K562 (cell line): ENCODE data around the gene SLC9A1. TPM values are rescaled to one million over a fixed set of nuclear protein-coding genes. Genes with fewer than 3 reads are reported as not detected.

ENCODE experiments used
- ATAC-seq: fragments of 200-7000 bp; cut with Tn5 transposase; 3 replicates; pipeline ENCODE4 v1.9.1; 2020; ENCODE audit warnings: moderate library complexity
- BruUV-seq: library from RNA; stranded (reverse); fragments of 400-500 nt; replicated peaks from 2 replicates; lab custom pipeline; 2021; lab: Mats Ljungman, UMichigan
- CTCF ChIA-PET: fragments of 300-600 bp; formaldehyde crosslinking; extraction: SDS; loops from one replicate; lab custom pipeline; 2021; ENCODE audit warnings: low intra/inter-chr PET ratio; lab: Yijun Ruan, JAX
- POLR2A ChIA-PET: fragments of 300-600, 350-650 bp; sonication (Branson Sonifier 250); formaldehyde crosslinking; extraction: SDS; loops from one replicate; lab custom pipeline; 2021; ENCODE audit warnings: antibody characterized with exemption, inconsistent platforms; lab: Yijun Ruan, JAX
- DNase-seq, 4 experiments: peaks; one replicate each; pipeline versions ENCODE4 v3.0.0 to v3.0.0-alpha.2; 2011 to 2018; ENCODE audit warnings: low spot score in 3 of 4, mixed read lengths in 3 of 4; ENCODE audit errors: extremely low read depth in 1 of 4
- FAIRE-seq: peaks from 2 replicates; lab custom pipeline; 2011; peaks lifted over from hg19 to GRCh38; lab: Jason Lieb, UNC
- H2AFZ ChIP-seq: 2 replicates; pipeline ENCODE4 v1.6.0; 2011; ENCODE audit warnings: low read depth, low read length, control low read depth, inconsistent platforms
- H3K27ac ChIP-seq: fragments of 200-600 bp; 3 replicates; pipeline ENCODE4 v1.8.0; 2011; ENCODE audit warnings: low read depth, mild to moderate bottlenecking, control low read depth, inconsistent platforms, low read length, moderate library complexity, mixed read lengths; ENCODE audit errors: extremely low read depth
- H3K27me3 ChIP-seq, 2 experiments: fragments of 300-600 bp in 1 of 2; 2 replicates in 1 of 2; 3 replicates in 1 of 2; pipeline versions ENCODE4 v1.6.0 to v1.8.0; 2011; ENCODE audit warnings: inconsistent platforms in 2 of 2, low read length in 2 of 2, mild to moderate bottlenecking in 1 of 2, mixed read lengths in 1 of 2, moderate library complexity in 1 of 2; ENCODE audit not compliant: control insufficient read depth in 2 of 2, insufficient read depth in 2 of 2
- H3K36me3 ChIP-seq: fragments of 300-600 bp; 3 replicates; pipeline ENCODE4 v1.8.0; 2011; ENCODE audit warnings: mild to moderate bottlenecking, low read length, inconsistent platforms; ENCODE audit not compliant: control insufficient read depth, insufficient read depth
- H3K4me1 ChIP-seq, 2 experiments: fragments of 200-600 bp in 1 of 2; replicated peaks in 1 of 2; 2 replicates in 1 of 2; 3 replicates in 1 of 2; pipeline versions ENCODE4 v1.5.1 to v1.8.0; 2011; ENCODE audit warnings: inconsistent platforms in 2 of 2, low read length in 2 of 2, mild to moderate bottlenecking in 1 of 2, mixed read lengths in 1 of 2, moderate library complexity in 1 of 2; ENCODE audit not compliant: control insufficient read depth in 2 of 2, insufficient read depth in 2 of 2
- H3K4me2 ChIP-seq: 2 replicates; pipeline ENCODE4 v1.6.1; 2011; ENCODE audit warnings: low read length, control low read depth, inconsistent platforms, mixed read lengths; ENCODE audit not compliant: insufficient read depth
- H3K4me3 ChIP-seq: fragments of 200-600 bp; sonication (generic), shearing (Covaris generic); 2 replicates; pipeline ENCODE4 v1.5.1; 2016; ENCODE audit warnings: control low read depth, inconsistent platforms
- H3K79me2 ChIP-seq: fragments of 200-600 bp; 3 replicates; pipeline ENCODE4 v1.8.0; 2011; ENCODE audit warnings: low read length, inconsistent platforms; ENCODE audit not compliant: control insufficient read depth, insufficient read depth
- H3K9ac ChIP-seq, 2 experiments: 2 replicates each; pipeline versions ENCODE4 v1.6.0 to v1.6.1; 2011; ENCODE audit warnings: low read depth in 2 of 2, low read length in 2 of 2, control low read depth in 1 of 2, inconsistent platforms in 1 of 2, mild to moderate bottlenecking in 1 of 2, mixed read lengths in 1 of 2; ENCODE audit not compliant: insufficient read depth in 1 of 2
- H3K9me1 ChIP-seq: one replicate; pipeline ENCODE4 v1.6.0; 2011; ENCODE audit warnings: inconsistent platforms, mild to moderate bottlenecking, low read length, moderate library complexity; ENCODE audit not compliant: control insufficient read depth, insufficient read depth
- H3K9me3 ChIP-seq: replicated peaks from 2 replicates; pipeline ENCODE4 v1.5.1; 2011; ENCODE audit warnings: low read depth, low read length, inconsistent platforms; ENCODE audit not compliant: control insufficient read depth, insufficient read depth
- H4K20me1 ChIP-seq: replicated peaks from 2 replicates; pipeline ENCODE4 v1.6.1; 2011; ENCODE audit warnings: low read length, inconsistent platforms, mixed read lengths; ENCODE audit not compliant: control insufficient read depth, insufficient read depth
- BCOR ChIP-seq: fragments of 450-650 bp; IDR thresholded peaks from 2 replicates; pipeline ENCODE4 v1.6.1; 2016
- CTCFL ChIP-seq: IDR thresholded peaks from 2 replicates; pipeline ENCODE4 v1.6.1; 2011; ENCODE audit warnings: borderline replicate concordance, low read depth, mild to moderate bottlenecking, moderate library complexity, low read length; ENCODE audit not compliant: insufficient read depth, poor library complexity, severe bottlenecking
- FOXO4 ChIP-seq: fragments of 450-650 bp; formaldehyde crosslinking; IDR thresholded peaks from 2 replicates; pipeline ENCODE4 v1.4.0; 2020; ENCODE audit warnings: mild to moderate bottlenecking, moderate library complexity
- GTF2A2 ChIP-seq: IDR thresholded peaks from 2 replicates; pipeline ENCODE4 v1.6.1; 2016; ENCODE audit warnings: mild to moderate bottlenecking, missing genetic modification characterization, missing compliant biosample characterization
- HSF4 ChIP-seq: fragments of 250-450 bp; sonication (Bioruptor Pico); IDR thresholded peaks from 2 replicates; pipeline ENCODE4 v2.1.2; 2022; ENCODE audit warnings: mild to moderate bottlenecking, moderate library complexity, borderline replicate concordance
- KDM1A ChIP-seq, 2 experiments: fragments of 450-650 bp; IDR thresholded peaks; 2 replicates each; pipeline ENCODE4 v1.6.1; 2016; ENCODE audit warnings: mild to moderate bottlenecking in 2 of 2
- PHF20 ChIP-seq: fragments of 450-650 bp; IDR thresholded peaks from 2 replicates; pipeline ENCODE4 v1.6.1; 2018; ENCODE audit not compliant: partially characterized antibody
- RBM14 ChIP-seq: fragments of 200-400 bp; formaldehyde crosslinking; IDR thresholded peaks from 2 replicates; pipeline ENCODE4 v1.6.1; 2018; ENCODE audit warnings: low read depth, mild to moderate bottlenecking, low read length, moderate library complexity, borderline replicate concordance; ENCODE audit not compliant: insufficient read depth
- THRAP3 ChIP-seq: fragments of 450-650 bp; IDR thresholded peaks from 2 replicates; pipeline ENCODE4 v1.6.1; 2016; ENCODE audit warnings: mild to moderate bottlenecking, inconsistent platforms, borderline replicate concordance
- ZNF165 ChIP-seq: fragments of 250-450 bp; sonication (Bioruptor Pico); IDR thresholded peaks from 2 replicates; pipeline ENCODE4 v1.4.0; 2020; ENCODE audit warnings: borderline replicate concordance
- ZNF316 ChIP-seq: fragments of 450-650 bp; IDR thresholded peaks from 2 replicates; pipeline ENCODE4 v1.6.1; 2016
- ZNF354B ChIP-seq: fragments of 250-450 bp; sonication (Bioruptor Pico); IDR thresholded peaks from 2 replicates; pipeline ENCODE4 v1.4.0; 2020
- WGBS: fragments of 100-300 bp; shearing (Covaris generic); methylation state at CpG from one replicate; pipeline ENCODE4 v1.1.6; 2016; ENCODE audit warnings: low coverage, mixed read lengths; ENCODE audit not compliant: insufficient coverage; ENCODE audit errors: missing lambda C conversion rate; 5-methylcytosine and 5-hydroxymethylcytosine counted together
- in situ Hi-C: fragments of 300-500 bp; cut with MboI; formaldehyde crosslinking; loops from 4 replicates; pipeline ENCODE4 v1.15.0; 2018; ENCODE audit warnings: inconsistent platforms, mixed read lengths
- intact Hi-C: fragments of 100-400 bp; cut with micrococcal nuclease; formaldehyde crosslinking; loops from 2 replicates; pipeline ENCODE4 v1.14.2; 2022
- polyA plus RNA-seq, 8 experiments: library from polyadenylated mRNA; depleted of rRNA in 4 of 8; stranded (reverse) in 5 of 8; unstranded in 3 of 8; fragments of >200 nt; fragmentation: Nextera tagmentation in 2 of 8; fragmentation: Illumina TruSeq in 1 of 8; extraction: Ambion mirVana in 2 of 8; extraction: Trizol in 1 of 8; gene quantifications; 2 replicates each; pipeline versions ENCODE4 v1.2.1 to v1.2.3, GENCODE V29; 2011 to 2014; ENCODE audit warnings: inconsistent platforms in 1 of 8, missing spikeins in 1 of 8
- total RNA-seq, 7 experiments: library from RNA; depleted of rRNA in 6 of 7; stranded (reverse); fragments of >200 nt in 6 of 7; fragmentation: Illumina TruSeq in 2 of 7; extraction: Trizol in 2 of 7; gene quantifications; 2 replicates each; pipeline versions ENCODE4 v1.2.1 to v1.2.3, GENCODE V29; 2011 to 2021; ENCODE audit warnings: low replicate concordance in 1 of 7
- TF ChIP-seq, protein P1 (sequence below): fragments of 450-650 bp; IDR thresholded peaks from one replicate; pipeline ENCODE4 v1.6.1; 2018; ENCODE audit warnings: mild to moderate bottlenecking, moderate library complexity; ENCODE audit not compliant: partially characterized antibody
- TF ChIP-seq, protein P2 (sequence below): fragments of 250-450 bp; sonication (Bioruptor Pico); IDR thresholded peaks from 2 replicates; pipeline ENCODE4 v1.8.0; 2022; ENCODE audit warnings: inconsistent platforms

Gene SLC9A1
- total and polyA plus RNA-seq, 9 of the 15 experiments (the other 6 are each of a cell fraction or from before 2014, with no cell fraction given) = 0.59 to 14.4 (median 2.0) TPM

GRCh38 chr1:27144920-27145661 lies 9.8 kb downstream of the SLC9A1 start:
- ChIA-PET POLR2A (interaction anchor here (0.6 to 15.5 kb wide), 5 partner anchors 8 to 758 kb away, joined by 3 to 380 read pairs (median 5); partner anchors contain the start of gene SLC9A1), CTCF (no interaction called here)
- no peak for ATAC-seq
- H3K4me3 ChIP-seq = no peak overlapping the region
- no peak for DNase-seq
- in situ Hi-C loops (no loop called here), intact Hi-C loops (no loop called here)
- no peaks in the 10 kb centered on the region for H3K9me1 ChIP-seq
- WGBS = 97% methylated on average over 5 of the region's 5 CpGs
- H3K27me3 ChIP-seq = no peaks in the 10 kb centered on the region
- H3K9ac ChIP-seq = no peak overlapping the region; a peak in 1 of 4 replicates
- no peaks in the 10 kb centered on the region for H4K20me1 ChIP-seq
- 0 out of 2 replicates have a peak, but pooled peaks cover 4% of the 10 kb centered on the region for H3K9me3 ChIP-seq
- no TSS peak for BruUV-seq
- no peak overlapping the region for H2AFZ ChIP-seq
- FAIRE-seq = no peak
- H3K36me3 ChIP-seq = no peaks in the 10 kb centered on the region
- no peak overlapping the region for H3K4me2 ChIP-seq
- H3K27ac ChIP-seq = peak overlapping the region; percentile 62; the same call in 1 of the 3 replicates
- peaks cover 13% of the 10 kb centered on the region in 2 experiments for H3K4me1 ChIP-seq
- peaks cover 13% of the 10 kb centered on the region; the same call in 1 of the 3 replicates for H3K79me2 ChIP-seq
- TF ChIP-seq FOXO4 (CRISPR knock-in tag) = no peak
- TF ChIP-seq RBM14 = no peak
- TF ChIP-seq THRAP3 = no peak
- TF ChIP-seq, protein P1, sequence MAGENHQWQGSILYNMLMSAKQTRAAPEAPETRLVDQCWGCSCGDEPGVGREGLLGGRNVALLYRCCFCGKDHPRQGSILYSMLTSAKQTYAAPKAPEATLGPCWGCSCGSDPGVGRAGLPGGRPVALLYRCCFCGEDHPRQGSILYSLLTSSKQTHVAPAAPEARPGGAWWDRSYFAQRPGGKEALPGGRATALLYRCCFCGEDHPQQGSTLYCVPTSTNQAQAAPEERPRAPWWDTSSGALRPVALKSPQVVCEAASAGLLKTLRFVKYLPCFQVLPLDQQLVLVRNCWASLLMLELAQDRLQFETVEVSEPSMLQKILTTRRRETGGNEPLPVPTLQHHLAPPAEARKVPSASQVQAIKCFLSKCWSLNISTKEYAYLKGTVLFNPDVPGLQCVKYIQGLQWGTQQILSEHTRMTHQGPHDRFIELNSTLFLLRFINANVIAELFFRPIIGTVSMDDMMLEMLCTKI = no peak
- TF ChIP-seq, protein P2, sequence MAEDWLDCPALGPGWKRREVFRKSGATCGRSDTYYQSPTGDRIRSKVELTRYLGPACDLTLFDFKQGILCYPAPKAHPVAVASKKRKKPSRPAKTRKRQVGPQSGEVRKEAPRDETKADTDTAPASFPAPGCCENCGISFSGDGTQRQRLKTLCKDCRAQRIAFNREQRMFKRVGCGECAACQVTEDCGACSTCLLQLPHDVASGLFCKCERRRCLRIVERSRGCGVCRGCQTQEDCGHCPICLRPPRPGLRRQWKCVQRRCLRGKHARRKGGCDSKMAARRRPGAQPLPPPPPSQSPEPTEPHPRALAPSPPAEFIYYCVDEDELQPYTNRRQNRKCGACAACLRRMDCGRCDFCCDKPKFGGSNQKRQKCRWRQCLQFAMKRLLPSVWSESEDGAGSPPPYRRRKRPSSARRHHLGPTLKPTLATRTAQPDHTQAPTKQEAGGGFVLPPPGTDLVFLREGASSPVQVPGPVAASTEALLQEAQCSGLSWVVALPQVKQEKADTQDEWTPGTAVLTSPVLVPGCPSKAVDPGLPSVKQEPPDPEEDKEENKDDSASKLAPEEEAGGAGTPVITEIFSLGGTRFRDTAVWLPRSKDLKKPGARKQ = no peak
- no peak for TF ChIP-seq ZNF354B
- peak; percentile 97 for TF ChIP-seq ZNF316
- TF ChIP-seq BCOR = 0 out of 2 replicates have a peak, but pooled peaks have one; percentile 32
- TF ChIP-seq PHF20 = no peak
- TF ChIP-seq GTF2A2 (tag) = no peak
- TF ChIP-seq ZNF165 (CRISPR knock-in tag) = no peak
- no peak for TF ChIP-seq CTCFL
- no peak for TF ChIP-seq HSF4 (CRISPR knock-in tag)
- 0 out of 4 replicates have a peak, but pooled peaks of 1 of the 2 experiments have one; percentile 9 for TF ChIP-seq KDM1A (IDR thresholded peaks at IDR 0.05)
